HG03135 (cell line): ENCODE data around the gene TRIM5.
"Not testable (repeated sequence)": the region's sequence is repeated elsewhere in the genome, so short reads cannot be mapped to it uniquely, and the experiment has no call there.

Experiments
- ATAC-seq: cut with Tn5 transposase; IDR thresholded peaks from one replicate; pipeline ENCODE4 v1.9.1; 2021; ENCODE audit warnings: mild to moderate bottlenecking, moderate library complexity; ENCODE audit not compliant: unreplicated experiment

TRIM5 gene

GRCh38 chr11:5689551-5689983 is 4.7 kb upstream of the TRIM5 start, which contains the start of gene TRIM22:
Gene TRIM22, plus strand, starts transcription at chr11:5689790. Its CDS starts 6,443 bp downstream, at chr11:5696233.
- ATAC-seq: peak; percentile 79

DNA sequence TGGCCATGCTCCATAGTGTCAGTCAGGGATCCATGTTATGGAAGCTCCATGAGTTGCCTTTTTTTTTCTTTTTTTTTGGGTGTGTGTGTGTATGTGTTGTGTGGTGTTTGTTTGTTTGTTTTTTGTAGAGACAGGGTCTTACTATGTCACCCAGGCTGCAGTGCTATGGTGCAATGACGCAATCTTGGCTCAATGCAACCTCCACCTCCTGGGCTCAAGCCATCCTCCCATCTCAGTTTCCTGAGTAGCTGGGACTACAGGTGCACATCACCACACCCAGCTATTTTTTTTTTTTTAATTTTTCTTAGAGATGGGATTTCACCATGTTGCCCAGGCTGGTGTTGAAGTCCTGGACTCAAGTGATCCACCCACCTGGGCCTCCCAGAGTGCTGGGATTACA is 3.6 kb upstream of the TRIM5 start:
- ATAC-seq: no peak

- ATAC-seq: no peak
These were observed 1.6 kb upstream of the TRIM5 start for GRCh38 chr11:5686426-5686825.

- ATAC-seq: no peak
These were observed 733 bp downstream of the TRIM5 start for GRCh38 chr11:5684036-5684645.

- not testable (repeated sequence) for ATAC-seq
These were observed 1.3 kb downstream of the TRIM5 start for GRCh38 chr11:5683620-5684019.

GRCh38 chr11:5682890-5683441 is 1.9 kb downstream of the TRIM5 start:
- not testable (repeated sequence) for ATAC-seq

- ATAC-seq: no peak
These were observed 5.1 kb downstream of the TRIM5 start for GRCh38 chr11:5679811-5680210.

DNA sequence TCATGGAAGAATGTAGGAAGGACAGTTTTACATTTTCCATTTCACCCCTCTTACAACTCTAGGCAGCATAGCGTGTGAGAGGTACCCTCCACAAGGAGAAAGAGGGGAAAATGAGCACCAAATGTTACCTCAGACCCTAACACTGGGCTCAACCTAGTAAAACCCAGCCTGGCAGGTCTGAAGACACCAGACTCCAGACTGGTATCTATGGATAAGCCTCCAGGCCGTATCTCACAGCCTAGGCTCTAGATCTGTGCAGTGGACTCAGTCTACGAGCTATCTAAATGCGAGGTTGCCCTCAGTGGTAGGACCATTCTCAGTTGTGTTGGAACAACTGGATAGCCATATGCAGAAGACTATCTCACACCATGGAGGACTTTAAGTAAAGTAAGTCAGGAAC is 10.5 kb downstream of the TRIM5 start:
- no peak for ATAC-seq

- ATAC-seq: no peak
These were observed 13.0 kb downstream of the TRIM5 start for GRCh38 chr11:5671831-5672230.

GRCh38 chr11:5666402-5666793 is 18.5 kb downstream of the TRIM5 start:
- no peak for ATAC-seq

DNA sequence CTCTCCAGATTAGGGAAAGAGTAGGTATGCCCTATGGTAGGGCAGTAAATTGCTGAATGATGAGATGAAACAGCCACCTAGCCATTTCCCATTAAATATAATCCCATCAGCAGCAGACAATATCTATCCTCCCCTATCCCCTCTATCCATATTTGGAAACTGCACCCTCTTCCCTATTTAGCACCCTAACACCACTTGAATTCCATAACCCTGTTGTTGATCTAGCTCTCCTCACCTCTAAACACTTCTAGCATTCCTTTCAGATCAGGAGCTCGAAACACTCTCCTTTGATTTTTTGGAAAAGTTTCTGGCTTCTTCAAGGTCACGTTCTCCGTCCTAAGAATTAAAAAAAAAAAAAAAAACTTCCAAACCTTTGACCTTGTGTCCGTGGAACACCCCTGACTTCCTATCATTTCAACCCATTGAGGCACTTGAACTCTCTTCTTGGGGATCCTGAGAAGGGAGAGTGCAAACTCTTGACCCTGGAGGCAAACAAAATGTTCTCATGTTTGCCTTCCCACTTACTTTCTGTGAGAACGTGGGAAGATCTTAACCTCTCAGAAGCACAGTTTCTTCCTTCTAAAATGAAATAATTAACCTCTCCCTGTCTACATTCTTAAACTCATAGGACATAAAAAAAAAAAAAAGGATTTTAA is 19.0 kb downstream of the TRIM5 start:
- no peak for ATAC-seq

DNA sequence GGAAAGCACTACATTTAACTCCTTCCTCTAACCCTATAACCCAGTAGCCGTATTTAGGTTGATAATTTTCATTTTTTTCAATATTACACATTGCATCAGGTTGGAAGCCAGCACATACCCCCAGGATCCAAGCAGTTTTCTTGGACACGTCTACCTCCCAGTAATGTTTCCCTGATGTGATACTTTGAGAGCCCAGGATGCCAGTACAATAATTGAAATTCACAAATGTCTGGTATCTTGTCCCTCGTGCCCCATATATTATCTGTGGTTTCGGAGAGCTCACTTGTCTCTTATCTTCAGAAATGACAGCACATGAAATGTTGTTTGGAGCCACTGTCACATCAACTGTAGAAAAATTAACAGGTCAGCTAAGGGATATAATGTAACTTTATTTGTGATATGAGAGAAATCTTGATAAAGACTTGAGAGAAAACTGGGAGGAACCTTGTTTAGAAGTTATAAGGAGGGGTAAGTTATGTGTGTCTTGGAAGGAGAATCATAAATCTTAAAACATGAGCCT is 19.8 kb downstream of the TRIM5 start:
- ATAC-seq: no peak

- ATAC-seq: no peak
These were observed 21.4 kb downstream of the TRIM5 start for GRCh38 chr11:5663511-5663910.

DNA sequence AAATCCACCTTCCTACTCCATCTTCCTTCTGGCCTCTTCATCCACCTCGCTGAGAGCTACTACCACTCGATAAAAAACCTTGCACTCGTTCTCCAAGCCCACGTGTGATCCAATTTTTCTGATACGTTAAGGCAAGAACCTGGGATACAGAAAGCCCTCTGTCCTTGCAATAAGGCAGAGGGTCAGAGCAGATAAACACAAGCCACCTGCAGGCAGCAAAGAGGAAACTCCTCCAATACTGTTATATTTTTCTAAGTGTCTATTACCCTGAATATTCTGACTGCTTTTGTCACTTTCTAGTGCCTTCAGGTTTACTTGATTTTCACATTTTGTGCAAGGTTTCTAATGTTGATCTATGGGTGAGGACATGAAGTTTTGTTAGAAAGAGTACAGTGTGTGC is 26.6 kb downstream of the TRIM5 start:
- no peak for ATAC-seq

- ATAC-seq: not testable (repeated sequence)
These were observed 27.9 kb downstream of the TRIM5 start for GRCh38 chr11:5656956-5657355.

DNA sequence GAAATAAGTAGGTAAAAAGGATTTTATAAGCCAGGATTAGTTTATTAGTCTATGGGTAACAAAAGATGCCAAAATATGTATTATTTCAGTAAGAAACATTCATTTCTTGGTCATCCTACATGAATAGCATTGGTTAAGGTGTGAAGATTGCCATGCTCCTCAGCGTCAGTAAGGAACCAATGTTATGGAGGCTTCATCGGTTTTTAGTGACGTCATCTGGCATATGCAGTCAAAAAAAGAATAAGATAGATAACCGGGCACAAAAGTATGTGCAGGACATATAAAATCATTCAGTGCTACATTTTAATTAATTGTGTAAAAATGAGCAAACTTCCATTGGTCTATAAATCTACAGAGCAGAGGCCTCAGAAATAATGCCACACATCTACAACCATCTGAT is 29.4 kb downstream of the TRIM5 start:
- no peak for ATAC-seq

GRCh38 chr11:5646139-5646538 is 38.7 kb downstream of the TRIM5 start:
- no peak for ATAC-seq

GRCh38 chr11:5643585-5643984 is 41.3 kb downstream of the TRIM5 start:
- no peak for ATAC-seq

GRCh38 chr11:5639953-5640352 is 44.9 kb downstream of the TRIM5 start:
- no peak for ATAC-seq

GRCh38 chr11:5631969-5632635 is 52.8 kb downstream of the TRIM5 start:
- ATAC-seq: peak; percentile 95

DNA sequence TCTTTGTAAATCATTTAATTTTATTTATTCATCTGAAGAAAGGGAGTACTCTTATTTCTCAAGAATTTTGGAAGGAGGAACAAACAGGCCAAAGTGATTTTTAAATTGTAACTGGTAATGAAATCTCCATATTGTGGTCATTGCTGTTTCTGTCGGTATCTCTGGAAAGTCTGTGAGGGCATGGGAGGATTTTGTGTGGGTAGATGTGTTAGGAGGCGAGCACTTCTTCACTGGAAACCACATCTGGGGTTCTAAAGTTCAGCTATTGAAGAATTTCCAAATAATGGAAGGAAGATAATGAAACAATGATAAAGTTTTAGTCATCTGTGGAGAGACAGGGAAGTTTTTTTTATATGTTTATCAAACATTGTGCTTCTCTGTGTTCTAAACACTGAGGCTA is 53.5 kb downstream of the TRIM5 start:
- ATAC-seq: peak; percentile 11

- ATAC-seq: no peak
These were observed 58.7 kb downstream of the TRIM5 start for GRCh38 chr11:5626196-5626595.
